ENCODE measurements around the gene INKA2.
A peak's percentile ranks its signal among the peaks of the same experiment; 100 is the strongest.

Gene INKA2

GRCh38 chr1:111769517-111770146 lies 30.4 kb upstream of the INKA2 start:
- no peak overlapping the region for H3K9ac ChIP-seq (ENCODE audit: low read depth, low read length)

GRCh38 chr1:111768625-111769024 lies 29.4 kb upstream of the INKA2 start:
- no peak overlapping the region for H3K4me3 ChIP-seq (ENCODE audit: low read depth, low read length)
- no peak overlapping the region for H3K9ac ChIP-seq (ENCODE audit: low read depth, low read length)
- H3K9me3 ChIP-seq (ENCODE audit: control insufficient read depth, insufficient read depth, low read length) = no peaks in the 10 kb centered on the region
- H3K4me1 ChIP-seq (ENCODE audit: control insufficient read depth, insufficient read depth, low read length) = no peaks in the 10 kb centered on the region
- H3K36me3 ChIP-seq (ENCODE audit: control insufficient read depth, insufficient read depth, low read length) = peaks cover 54% of the 10 kb centered on the region
- H3K27ac ChIP-seq (ENCODE audit: low read depth, low read length) = no peak overlapping the region
- H3K27me3 ChIP-seq (ENCODE audit: control insufficient read depth, insufficient read depth, low read length) = no peaks in the 10 kb centered on the region

More at GRCh38 chr1:111769517-111770146, 30.4 kb upstream of the INKA2 start:
- Histone ChIP-seq H3K27ac (ENCODE audit: low read depth, low read length) (no peak overlapping the region), H3K4me3 (ENCODE audit: low read depth, low read length) (no peak overlapping the region), H3K4me1 (ENCODE audit: control insufficient read depth, insufficient read depth, low read length) (no peaks in the 10 kb centered on the region), H3K9me3 (ENCODE audit: control insufficient read depth, insufficient read depth, low read length) (no peaks in the 10 kb centered on the region), H3K27me3 (ENCODE audit: control insufficient read depth, insufficient read depth, low read length) (no peaks in the 10 kb centered on the region), H3K36me3 (ENCODE audit: control insufficient read depth, insufficient read depth, low read length) (peaks cover 44% of the 10 kb centered on the region)

GRCh38 chr1:111768023-111768422 lies 28.8 kb upstream of the INKA2 start:
- H3K36me3 ChIP-seq (ENCODE audit: control insufficient read depth, insufficient read depth, low read length) = peaks cover 60% of the 10 kb centered on the region

DNA sequence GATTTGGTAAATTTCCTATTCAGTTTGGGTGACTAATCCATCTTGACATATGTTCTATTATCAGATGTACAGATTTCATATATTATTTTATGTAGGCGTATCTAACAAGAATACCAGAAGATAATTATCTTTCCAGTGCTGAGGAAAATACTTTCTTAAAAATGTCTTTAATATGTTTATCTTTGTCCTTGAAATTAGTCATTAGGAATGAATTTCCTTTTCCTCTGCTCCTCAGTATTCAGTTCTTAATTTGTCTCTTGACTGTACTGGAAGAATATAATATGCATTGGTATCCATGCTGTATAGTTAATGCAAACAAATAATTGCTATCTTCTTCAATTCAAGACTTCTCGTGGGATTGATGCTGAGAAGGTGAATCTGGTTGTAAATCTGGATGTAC lies 23.1 kb upstream of the INKA2 start:
- H3K27ac ChIP-seq (ENCODE audit: low read depth, low read length) = no peak overlapping the region
- peaks cover 92% of the 10 kb centered on the region for H3K36me3 ChIP-seq (ENCODE audit: control insufficient read depth, insufficient read depth, low read length)
- no peaks in the 10 kb centered on the region for H3K27me3 ChIP-seq (ENCODE audit: control insufficient read depth, insufficient read depth, low read length)
- H3K4me3 ChIP-seq (ENCODE audit: low read depth, low read length) = no peak overlapping the region
- no peaks in the 10 kb centered on the region for H3K4me1 ChIP-seq (ENCODE audit: control insufficient read depth, insufficient read depth, low read length)
- no peak overlapping the region for H3K9ac ChIP-seq (ENCODE audit: low read depth, low read length)
- H3K9me3 ChIP-seq (ENCODE audit: control insufficient read depth, insufficient read depth, low read length) = no peaks in the 10 kb centered on the region

More at GRCh38 chr1:111768023-111768422, 28.8 kb upstream of the INKA2 start:
- no peak overlapping the region for H3K27ac ChIP-seq (ENCODE audit: low read depth, low read length)
- H3K4me1 ChIP-seq (ENCODE audit: control insufficient read depth, insufficient read depth, low read length) = no peaks in the 10 kb centered on the region
- no peaks in the 10 kb centered on the region for H3K27me3 ChIP-seq (ENCODE audit: control insufficient read depth, insufficient read depth, low read length)
- H3K4me3 ChIP-seq (ENCODE audit: low read depth, low read length) = no peak overlapping the region
- no peaks in the 10 kb centered on the region for H3K9me3 ChIP-seq (ENCODE audit: control insufficient read depth, insufficient read depth, low read length)
- no peak overlapping the region for H3K9ac ChIP-seq (ENCODE audit: low read depth, low read length)

- Histone ChIP-seq H3K9me3 (ENCODE audit: control insufficient read depth, insufficient read depth, low read length) (no peaks in the 10 kb centered on the region), H3K36me3 (ENCODE audit: control insufficient read depth, insufficient read depth, low read length) (peaks cover 87% of the 10 kb centered on the region), H3K4me3 (ENCODE audit: low read depth, low read length) (no peak overlapping the region), H3K27me3 (ENCODE audit: control insufficient read depth, insufficient read depth, low read length) (no peaks in the 10 kb centered on the region), H3K9ac (ENCODE audit: low read depth, low read length) (no peak overlapping the region), H3K4me1 (ENCODE audit: control insufficient read depth, insufficient read depth, low read length) (peaks cover 5% of the 10 kb centered on the region; the same call in 1 of the 2 replicates), H3K27ac (ENCODE audit: low read depth, low read length) (no peak overlapping the region)
Observed at GRCh38 chr1:111761717-111762116, 22.5 kb upstream of the INKA2 start.

DNA sequence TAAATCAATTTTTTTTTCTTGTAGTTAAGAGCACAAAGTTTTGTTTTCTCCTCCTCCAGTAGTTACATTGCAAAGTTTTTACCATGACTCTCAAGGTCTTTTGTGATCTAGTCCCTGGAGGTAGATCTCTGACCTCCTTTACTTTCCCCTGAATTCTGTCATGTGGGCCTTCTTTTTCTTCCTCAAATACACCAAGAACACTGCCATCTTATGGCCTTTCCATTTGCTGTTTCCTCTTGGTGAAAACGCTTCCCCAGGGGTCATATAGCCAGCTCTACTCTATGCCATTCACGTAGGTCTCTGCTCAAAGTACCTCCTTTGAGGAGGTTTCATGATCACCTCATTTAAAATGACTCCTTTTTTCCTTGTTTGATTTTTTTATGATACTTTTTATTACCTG lies 19.2 kb upstream of the INKA2 start:
- Histone ChIP-seq H3K9ac (ENCODE audit: low read depth, low read length) (no peak overlapping the region), H3K4me1 (ENCODE audit: control insufficient read depth, insufficient read depth, low read length) (peaks cover 12% of the 10 kb centered on the region; the same call in 1 of the 2 replicates), H3K9me3 (ENCODE audit: control insufficient read depth, insufficient read depth, low read length) (no peaks in the 10 kb centered on the region), H3K36me3 (ENCODE audit: control insufficient read depth, insufficient read depth, low read length) (peaks cover 54% of the 10 kb centered on the region), H3K4me3 (ENCODE audit: low read depth, low read length) (no peak overlapping the region), H3K27me3 (ENCODE audit: control insufficient read depth, insufficient read depth, low read length) (no peaks in the 10 kb centered on the region), H3K27ac (ENCODE audit: low read depth, low read length) (no peak overlapping the region)

GRCh38 chr1:111756124-111756513 lies 16.9 kb upstream of the INKA2 start:
- Histone ChIP-seq H3K9ac (ENCODE audit: low read depth, low read length) (peak overlapping the region; percentile 94), H3K36me3 (ENCODE audit: control insufficient read depth, insufficient read depth, low read length) (peaks cover 32% of the 10 kb centered on the region), H3K27ac (ENCODE audit: low read depth, low read length) (peak overlapping the region; percentile 99), H3K4me3 (ENCODE audit: low read depth, low read length) (peak overlapping the region; percentile 97), H3K9me3 (ENCODE audit: control insufficient read depth, insufficient read depth, low read length) (no peaks in the 10 kb centered on the region), H3K4me1 (ENCODE audit: control insufficient read depth, insufficient read depth, low read length) (peaks cover 12% of the 10 kb centered on the region; the same call in 1 of the 2 replicates), H3K27me3 (ENCODE audit: control insufficient read depth, insufficient read depth, low read length) (no peaks in the 10 kb centered on the region)

- no peaks in the 10 kb centered on the region for H3K27me3 ChIP-seq (ENCODE audit: control insufficient read depth, insufficient read depth, low read length)
- H3K9me3 ChIP-seq (ENCODE audit: control insufficient read depth, insufficient read depth, low read length) = no peaks in the 10 kb centered on the region
- H3K4me1 ChIP-seq (ENCODE audit: control insufficient read depth, insufficient read depth, low read length) = peaks cover 12% of the 10 kb centered on the region; the same call in 1 of the 2 replicates
- H3K9ac ChIP-seq (ENCODE audit: low read depth, low read length) = peak within 1 kb of the TSS; percentile 94
- H3K36me3 ChIP-seq (ENCODE audit: control insufficient read depth, insufficient read depth, low read length) = peaks cover 26% of the 10 kb centered on the region
- peak within 1 kb of the TSS; percentile 99 for H3K27ac ChIP-seq (ENCODE audit: low read depth, low read length)
- peak within 1 kb of the TSS; percentile 97 for H3K4me3 ChIP-seq (ENCODE audit: low read depth, low read length)
Observed at GRCh38 chr1:111755331-111756123, 16.3 kb upstream of the INKA2 start, which contains the start of gene DDX20. TSS of gene DDX20 (plus strand) at chr1:111755901. CDS start at chr1:111755925, 24 bp downstream.

DNA sequence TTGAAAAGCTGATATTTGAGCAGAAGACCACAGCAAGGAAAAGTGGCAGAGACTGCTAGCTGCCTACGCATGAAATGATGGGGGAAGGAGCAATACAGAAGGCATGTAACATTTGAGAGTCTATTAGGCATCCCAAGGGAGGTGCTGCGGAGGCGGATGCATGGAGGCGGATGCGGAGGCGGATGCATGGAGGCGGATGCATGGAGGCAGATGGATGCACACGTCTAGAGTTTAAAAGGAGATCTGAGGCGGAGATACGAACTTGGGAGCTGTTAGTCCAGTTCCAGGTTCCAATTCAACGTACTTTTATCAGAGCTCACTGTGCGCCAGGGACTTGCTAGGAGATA lies 15.8 kb upstream of the INKA2 start:
- no peaks in the 10 kb centered on the region for H3K27me3 ChIP-seq (ENCODE audit: control insufficient read depth, insufficient read depth, low read length)
- peak overlapping the region; percentile 99 for H3K27ac ChIP-seq (ENCODE audit: low read depth, low read length)
- peaks cover 13% of the 10 kb centered on the region; the same call in 1 of the 2 replicates for H3K4me1 ChIP-seq (ENCODE audit: control insufficient read depth, insufficient read depth, low read length)
- peak overlapping the region; percentile 94 for H3K9ac ChIP-seq (ENCODE audit: low read depth, low read length)
- no peaks in the 10 kb centered on the region for H3K9me3 ChIP-seq (ENCODE audit: control insufficient read depth, insufficient read depth, low read length)
- H3K36me3 ChIP-seq (ENCODE audit: control insufficient read depth, insufficient read depth, low read length) = peaks cover 21% of the 10 kb centered on the region
- peak overlapping the region; percentile 97 for H3K4me3 ChIP-seq (ENCODE audit: low read depth, low read length)

DNA sequence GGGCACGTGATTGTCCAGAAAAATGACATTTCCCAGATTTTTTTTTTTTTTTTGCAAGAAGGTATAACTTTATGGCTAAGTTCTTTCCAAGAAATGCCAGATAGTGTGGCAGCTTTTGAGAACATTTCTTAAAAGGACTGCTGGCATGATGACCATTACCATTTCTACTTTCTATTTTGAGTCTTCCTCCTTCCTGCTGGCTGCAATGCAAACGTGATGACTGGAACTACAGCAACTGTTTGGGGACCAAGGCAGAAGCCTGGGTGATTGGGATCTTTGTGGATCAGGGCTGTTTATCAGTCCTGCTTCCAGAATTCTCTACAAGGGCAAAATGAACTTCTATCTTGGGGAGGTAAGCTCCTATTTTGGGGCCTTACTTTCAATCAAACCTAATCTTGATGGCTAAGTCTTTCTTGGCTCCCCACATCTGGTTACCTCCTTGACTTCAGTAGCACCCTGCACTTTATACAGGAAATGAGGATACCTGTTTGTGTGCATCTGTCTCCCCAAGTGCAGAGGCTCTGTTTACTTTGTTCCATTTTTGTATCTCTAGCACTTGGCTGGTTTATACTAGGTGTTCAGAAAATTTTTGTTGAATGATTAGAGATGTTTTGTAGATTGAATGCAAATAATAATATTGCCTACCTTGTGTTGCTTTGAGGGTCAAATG lies 12.8 kb upstream of the INKA2 start:
- no peaks in the 10 kb centered on the region for H3K9me3 ChIP-seq (ENCODE audit: control insufficient read depth, insufficient read depth, low read length)
- no peaks in the 10 kb centered on the region for H3K36me3 ChIP-seq (ENCODE audit: control insufficient read depth, insufficient read depth, low read length)
- no peaks in the 10 kb centered on the region for H3K27me3 ChIP-seq (ENCODE audit: control insufficient read depth, insufficient read depth, low read length)
- no peak overlapping the region for H3K4me3 ChIP-seq (ENCODE audit: low read depth, low read length)
- H3K4me1 ChIP-seq (ENCODE audit: control insufficient read depth, insufficient read depth, low read length) = peaks cover 30% of the 10 kb centered on the region
- no peak overlapping the region for H3K9ac ChIP-seq (ENCODE audit: low read depth, low read length)
- H3K27ac ChIP-seq (ENCODE audit: low read depth, low read length) = no peak overlapping the region

DNA sequence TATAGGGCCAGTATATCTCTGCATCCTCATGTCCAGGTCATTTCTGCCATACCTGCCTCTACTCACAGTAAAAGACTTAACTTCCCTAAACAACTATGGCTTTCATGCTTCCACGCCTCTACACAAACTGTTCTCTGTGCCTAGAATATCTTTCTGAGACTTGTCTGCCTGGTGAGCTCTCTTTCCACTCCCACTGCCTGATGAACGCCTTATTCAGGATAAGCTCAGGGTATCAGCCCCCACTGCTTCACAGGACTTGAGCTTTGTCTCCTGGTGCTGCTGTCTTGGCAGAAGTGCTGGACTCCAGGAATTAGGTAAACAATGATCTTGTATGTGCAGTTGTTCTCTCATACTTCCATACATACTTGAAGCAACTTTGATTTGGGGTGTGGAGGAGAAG lies 11.7 kb upstream of the INKA2 start:
- Histone ChIP-seq H3K9me3 (ENCODE audit: control insufficient read depth, insufficient read depth, low read length) (no peaks in the 10 kb centered on the region), H3K27me3 (ENCODE audit: control insufficient read depth, insufficient read depth, low read length) (no peaks in the 10 kb centered on the region), H3K9ac (ENCODE audit: low read depth, low read length) (no peak overlapping the region), H3K4me1 (ENCODE audit: control insufficient read depth, insufficient read depth, low read length) (peaks cover 24% of the 10 kb centered on the region), H3K27ac (ENCODE audit: low read depth, low read length) (no peak overlapping the region), H3K4me3 (ENCODE audit: low read depth, low read length) (no peak overlapping the region), H3K36me3 (ENCODE audit: control insufficient read depth, insufficient read depth, low read length) (no peaks in the 10 kb centered on the region)

All from HUES48 (cell line).